ENCODE measurements around the gene GLCCI1.

The GLCCI1 gene

DNA sequence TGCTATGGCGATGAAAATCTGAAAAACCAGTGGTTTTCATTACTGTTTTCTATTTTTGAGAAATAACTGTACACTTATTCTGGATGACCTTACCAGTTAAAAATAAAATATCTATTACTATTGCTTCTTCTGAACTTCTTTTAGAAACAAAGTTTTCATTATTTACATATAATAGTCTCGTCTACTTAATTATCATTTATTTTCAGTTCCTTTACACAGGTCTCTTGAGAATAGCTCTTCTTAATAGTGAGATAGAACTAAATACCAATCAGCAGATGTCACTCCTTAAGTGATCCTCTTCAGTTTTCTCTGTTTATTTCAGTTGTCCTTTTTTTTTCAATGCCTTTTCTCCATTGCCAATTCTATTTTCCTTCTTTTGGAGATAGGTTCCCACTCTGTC, 4.3 kb upstream of the GLCCI1 start:
- no peak for DNase-seq

DNA sequence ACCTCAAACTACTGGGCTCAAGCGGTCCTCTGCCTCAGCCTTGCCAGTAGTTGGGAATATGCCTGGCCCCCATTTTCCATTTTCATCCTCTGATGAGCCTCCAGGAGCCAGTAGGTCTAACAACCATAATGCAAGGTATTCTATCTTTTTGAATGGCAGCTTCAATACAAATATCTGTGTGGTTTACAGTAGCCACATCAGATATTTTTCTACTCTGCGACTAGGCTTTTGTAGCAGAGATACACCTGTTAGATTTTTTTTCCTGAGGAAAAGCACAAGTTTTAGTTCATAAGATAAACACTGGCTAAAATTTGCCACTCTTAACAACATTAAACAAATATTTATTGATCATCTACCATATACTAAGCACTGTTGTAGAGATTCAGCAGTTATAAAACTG, 3.9 kb upstream of the GLCCI1 start:
- no peak for DNase-seq

DNA sequence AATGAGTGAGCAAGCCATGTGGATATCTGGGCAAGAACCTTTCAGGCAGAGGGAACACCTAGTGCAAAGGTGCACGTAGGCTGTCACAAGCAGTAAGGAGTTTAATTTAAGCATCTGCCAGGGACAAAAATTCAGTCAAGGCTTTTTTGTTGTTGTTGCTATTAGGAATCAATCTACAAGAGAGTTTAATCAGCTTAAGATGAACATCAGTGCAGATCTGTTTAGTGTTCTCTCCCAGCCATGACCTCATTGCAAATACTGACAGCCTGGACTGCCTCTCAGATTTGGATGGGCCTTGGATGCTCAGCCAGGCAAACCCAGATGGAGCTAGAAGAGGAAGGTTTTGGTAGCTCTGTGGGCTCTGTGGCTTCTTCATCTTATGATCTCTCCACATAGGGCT, 3.3 kb upstream of the GLCCI1 start:
- DNase-seq = no peak

- no peak for DNase-seq
Measured at GRCh38 chr7:7966141-7966734, 2.4 kb upstream of the GLCCI1 start.

- no peak for DNase-seq
Measured at GRCh38 chr7:7967886-7968543, 581 bp upstream of the GLCCI1 start.

DNA sequence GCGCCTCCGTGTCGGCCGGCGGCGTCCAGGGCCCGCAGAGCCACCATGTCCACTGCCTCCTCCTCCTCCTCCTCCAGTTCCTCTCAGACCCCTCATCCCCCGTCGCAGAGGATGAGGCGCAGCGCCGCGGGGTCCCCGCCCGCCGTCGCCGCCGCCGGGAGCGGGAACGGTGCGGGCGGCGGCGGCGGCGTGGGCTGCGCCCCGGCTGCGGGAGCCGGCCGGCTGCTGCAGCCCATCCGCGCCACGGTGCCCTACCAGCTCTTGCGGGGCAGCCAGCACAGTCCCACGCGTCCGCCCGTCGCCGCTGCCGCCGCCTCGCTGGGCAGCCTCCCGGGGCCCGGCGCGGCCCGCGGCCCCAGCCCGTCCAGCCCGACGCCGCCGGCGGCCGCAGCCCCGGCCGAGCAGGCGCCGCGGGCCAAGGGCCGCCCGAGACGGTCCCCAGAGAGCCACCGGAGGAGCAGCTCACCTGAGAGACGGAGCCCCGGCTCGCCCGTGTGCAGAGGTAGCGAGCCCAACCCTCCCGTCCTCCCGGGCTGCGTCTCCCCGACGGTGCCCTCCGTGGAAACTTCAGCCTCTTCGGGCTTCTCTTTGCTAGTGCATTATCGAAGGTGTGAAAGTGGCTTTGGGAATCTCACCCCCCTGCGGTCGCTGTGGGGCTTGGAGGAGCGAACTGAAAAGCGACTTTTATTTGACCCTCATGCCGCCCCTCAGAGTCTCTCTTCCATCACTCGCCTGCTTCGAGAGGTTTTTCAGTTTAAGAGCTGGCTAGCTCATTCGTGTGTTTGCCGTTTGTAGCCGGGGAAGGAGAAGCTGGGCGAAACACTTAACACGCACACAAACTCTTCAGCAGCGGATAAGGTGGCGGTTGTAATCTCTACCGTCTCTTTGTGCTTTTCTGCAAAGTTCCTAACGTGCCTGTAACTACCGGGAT, 975 bp downstream of the GLCCI1 start:
- no peak for DNase-seq

DNA sequence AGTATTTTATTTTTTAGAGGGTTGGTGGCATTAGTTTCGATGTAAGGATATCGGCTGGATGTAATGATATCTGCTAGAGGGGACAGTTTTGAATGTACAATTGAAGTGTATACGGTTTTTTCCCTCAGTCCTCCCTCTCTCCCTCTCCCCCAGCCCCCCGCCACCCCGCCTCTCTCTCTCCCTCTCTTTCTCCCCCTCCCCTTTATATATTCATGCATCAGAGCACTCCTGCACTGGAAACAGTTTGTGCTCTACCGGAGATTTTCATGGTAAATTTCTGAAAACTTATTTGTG, 1.6 kb downstream of the GLCCI1 start:
- DNase-seq = no peak

DNA sequence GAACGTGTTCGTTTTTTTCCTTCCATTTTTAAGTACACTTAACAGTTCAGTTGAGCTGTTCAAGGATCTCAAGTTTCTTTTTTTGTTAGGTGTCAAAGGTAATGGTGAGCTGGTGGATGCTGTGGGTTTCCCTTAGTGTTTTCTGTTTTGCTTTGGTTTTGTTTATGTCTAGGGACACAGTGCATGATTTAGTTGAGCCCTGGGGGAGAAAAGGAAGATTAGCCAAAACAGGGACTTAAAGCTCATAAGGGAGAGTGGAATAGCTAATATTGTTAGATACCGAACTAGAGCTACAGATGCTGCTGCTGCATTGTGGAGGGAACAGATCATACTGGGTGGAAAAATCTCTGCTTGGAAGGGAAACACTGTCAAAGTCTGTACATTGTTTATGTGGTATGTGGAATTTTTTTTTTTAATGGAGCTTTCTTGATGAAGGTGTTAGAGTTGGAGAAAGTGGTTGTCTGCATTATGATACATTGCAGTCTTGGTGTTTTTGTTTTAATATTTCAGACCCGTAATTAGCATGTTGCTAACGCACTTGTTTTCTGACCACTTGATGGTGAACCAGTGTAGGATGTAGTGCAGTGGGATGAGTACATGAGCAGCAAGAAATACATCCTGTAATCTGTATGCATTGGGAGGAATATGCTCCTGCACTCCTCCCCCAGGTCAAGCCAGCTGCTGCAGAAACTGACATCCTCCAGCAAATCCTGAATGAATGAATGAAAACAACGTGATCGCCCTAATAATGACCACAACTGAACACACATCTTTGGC, 2.1 kb downstream of the GLCCI1 start:
- DNase-seq = no peak

DNA sequence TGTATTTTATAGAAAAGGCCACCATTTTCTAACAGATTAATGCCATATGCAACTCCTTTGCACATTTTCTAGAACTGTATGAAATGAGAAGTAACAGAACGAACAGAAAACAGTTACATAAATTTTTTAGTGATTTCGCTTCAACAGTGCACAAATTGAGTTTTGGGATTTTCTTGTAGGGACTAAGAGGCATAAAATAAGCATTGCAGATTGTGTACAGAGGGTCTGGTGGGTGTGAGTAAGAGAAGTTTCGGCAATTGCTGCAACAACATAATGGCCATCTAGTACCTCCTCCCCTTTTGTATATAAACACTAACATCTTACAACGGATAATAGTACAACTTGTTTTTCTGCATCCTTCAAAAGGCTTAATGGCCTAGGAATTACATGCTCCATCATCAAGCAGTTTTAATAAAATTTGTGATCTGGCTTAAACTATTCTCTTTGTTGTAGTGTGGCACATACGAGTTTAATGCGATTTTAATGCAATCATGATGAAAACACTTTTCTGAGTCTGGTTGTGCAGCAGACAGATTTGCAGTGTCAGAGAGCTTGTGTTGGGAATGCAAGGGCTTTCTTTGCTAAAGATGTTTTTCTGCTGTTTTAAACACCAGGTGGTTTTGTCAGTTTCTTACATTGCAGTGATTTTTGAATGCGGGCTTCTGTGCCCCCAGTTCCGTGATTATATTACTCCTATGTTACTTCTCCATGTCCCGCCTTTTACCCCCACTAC, 2.9 kb downstream of the GLCCI1 start:
- DNase-seq = no peak

DNA sequence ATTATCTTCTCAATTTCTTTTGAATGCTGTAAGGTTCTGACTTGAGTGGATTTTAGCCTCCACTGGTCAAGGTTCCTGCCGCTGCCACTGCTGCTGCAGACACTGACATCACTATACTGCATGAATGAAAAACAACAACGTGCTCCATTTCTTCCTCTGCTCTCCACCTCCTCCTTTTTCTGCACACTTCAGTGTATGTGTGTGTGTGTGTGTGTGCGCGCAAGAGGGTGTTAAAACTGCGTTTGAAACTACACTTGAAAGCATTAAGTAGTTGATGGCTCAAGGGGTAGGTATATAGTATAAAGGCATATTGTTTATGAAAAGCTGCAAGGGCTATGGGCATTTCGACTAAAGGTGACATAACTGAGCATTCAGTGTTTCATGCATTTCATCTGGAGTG, 3.5 kb downstream of the GLCCI1 start:
- DNase-seq = no peak

GRCh38 chr7:7972922-7973594, 4.5 kb downstream of the GLCCI1 start:
- no peak for DNase-seq

- DNase-seq = no peak
Measured at GRCh38 chr7:7976677-7977076, 8.1 kb downstream of the GLCCI1 start.

GRCh38 chr7:7977774-7978173, 9.2 kb downstream of the GLCCI1 start:
- no peak for DNase-seq

- DNase-seq = no peak
Measured at GRCh38 chr7:7978860-7979259, 10.3 kb downstream of the GLCCI1 start.

DNA sequence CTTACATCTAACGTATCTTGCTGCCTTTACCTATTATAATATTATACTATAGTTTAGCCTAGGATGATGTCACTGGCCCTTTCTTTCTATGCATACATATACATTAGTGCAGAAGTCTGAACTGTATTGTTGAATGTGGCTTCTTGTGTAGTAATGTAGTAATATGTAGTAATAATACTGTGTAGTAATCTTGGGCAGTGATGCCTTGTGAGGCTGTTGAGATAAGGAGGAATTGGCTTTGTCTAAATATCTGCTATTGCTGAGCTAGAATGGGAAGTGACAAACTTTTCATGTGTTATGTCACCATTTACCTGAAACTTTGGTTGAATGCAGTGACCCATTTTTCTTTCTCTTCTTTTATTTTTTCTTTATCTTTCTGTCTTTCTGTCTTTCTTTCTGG, 11.0 kb downstream of the GLCCI1 start:
- DNase-seq = no peak

DNA sequence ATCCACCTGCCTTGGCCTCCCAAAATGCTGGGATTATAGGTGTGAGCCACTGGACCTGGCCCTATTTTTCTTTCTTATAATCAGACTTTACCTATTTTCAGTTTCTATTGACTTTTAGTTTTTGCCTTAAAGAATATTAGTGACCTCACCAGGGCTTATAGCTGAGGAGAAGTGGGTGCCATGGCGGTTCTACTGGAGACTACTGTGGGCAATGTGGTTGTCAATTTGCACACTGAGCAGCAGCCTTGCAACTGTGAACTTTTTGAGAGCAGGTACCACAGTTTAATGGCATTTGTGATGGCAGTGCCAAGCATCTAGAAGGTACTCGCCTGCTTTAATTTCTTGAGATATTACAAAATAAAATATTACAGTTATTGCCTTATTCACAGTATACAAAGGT, 11.5 kb downstream of the GLCCI1 start:
- no peak for DNase-seq

DNA sequence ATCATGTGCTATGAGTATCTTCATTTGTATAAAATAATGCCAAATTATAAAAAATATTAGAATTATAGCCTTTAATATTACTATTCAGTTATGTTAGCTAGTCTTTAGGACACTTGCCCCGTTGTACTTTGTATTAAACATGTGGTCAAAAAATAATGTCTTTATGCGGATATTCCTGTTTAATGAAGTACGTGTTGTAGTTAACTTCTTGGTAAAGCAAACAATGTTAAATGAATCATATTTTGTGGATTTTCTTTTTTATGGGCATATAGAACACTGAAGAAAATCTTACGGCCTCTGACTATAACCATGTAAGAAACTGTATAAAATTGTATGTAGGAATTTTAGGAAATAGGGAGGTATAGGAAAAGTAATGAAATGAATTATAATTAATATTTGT, 14.3 kb downstream of the GLCCI1 start:
- no peak for DNase-seq

DNA sequence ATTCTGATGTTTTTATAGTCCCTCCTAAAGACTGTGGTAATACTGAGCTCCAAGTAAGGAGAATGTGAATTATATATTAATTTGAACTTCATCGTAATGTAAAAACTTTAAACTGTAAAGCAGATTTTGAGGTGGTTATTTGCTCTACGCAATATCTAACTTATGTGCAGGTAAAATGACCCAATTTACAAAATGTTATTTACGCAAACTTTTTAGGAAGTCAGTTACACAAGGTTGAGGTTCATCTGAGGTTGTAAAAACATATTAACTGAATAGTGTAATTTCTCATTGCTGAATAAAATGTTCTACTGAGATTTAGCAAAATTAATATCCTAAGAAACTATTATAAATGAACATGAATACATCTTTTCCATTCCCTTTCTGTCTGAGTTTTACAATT, 15.8 kb downstream of the GLCCI1 start:
- DNase-seq = no peak

- DNase-seq = no peak
Measured at GRCh38 chr7:7988706-7989105, 20.1 kb downstream of the GLCCI1 start.

- no peak for DNase-seq
Measured at GRCh38 chr7:7989133-7989532, 20.5 kb downstream of the GLCCI1 start.

DNA sequence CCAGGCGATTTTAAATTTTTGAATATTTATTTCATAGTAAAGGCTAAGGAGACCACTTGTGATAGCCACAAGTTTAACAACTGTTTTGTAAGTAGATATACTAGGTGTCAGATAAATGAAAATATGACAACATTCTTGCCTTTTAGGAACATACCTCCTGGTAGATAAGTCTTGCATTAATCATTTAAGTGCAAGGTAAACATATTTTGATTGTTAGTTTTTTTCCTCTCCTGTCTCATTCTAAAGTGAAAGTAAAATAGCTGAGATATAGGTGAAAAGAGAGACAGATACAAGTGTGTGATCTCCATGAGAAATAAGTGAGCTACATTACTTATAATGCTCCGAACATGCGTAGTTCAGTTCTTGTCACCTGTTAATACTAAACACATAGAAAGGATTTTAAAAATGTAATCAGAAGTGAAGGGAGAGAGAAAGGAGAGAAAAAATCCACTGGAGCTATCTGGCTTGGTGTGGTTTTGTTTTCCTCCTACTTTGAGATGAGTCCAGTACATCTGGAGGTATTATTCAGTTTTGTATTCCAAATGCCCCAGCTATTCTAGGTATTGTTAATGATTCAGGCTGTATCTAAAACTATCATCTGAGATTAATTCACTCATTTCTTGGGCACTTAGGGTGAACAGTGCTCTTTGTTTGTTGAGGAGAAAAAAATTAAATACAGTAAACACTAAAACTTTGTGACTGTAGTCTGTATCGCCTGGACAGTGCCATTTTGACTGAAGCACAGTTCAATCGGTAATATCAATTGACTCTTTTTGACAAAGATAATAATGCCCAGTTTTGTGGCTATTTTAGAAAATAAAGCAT, 21.2 kb downstream of the GLCCI1 start:
- DNase-seq = no peak
